ENCODE measurements around the gene HOXD3. TPM values are rescaled to one million over a fixed set of nuclear protein-coding genes. Genes with fewer than 3 reads are reported as not detected.

The HOXD3 gene
- polyA plus RNA-seq, 1 donor from 2014 or later, result not detected

- Mint-ChIP-seq H3K27ac (peak overlapping the region in 2 of 3 donors; percentile 1 to 29), H3K9me3 (peaks cover 0 to 9% (median 0%) of the 10 kb centered on the region in 3 donors), H3K4me3 (no peak overlapping the region), H3K27me3 (peaks cover 72% of the 10 kb centered on the region), H3K36me3 (peaks cover 2% of the 10 kb centered on the region), H3K4me1 (peaks cover 2 to 7% (median 5%) of the 10 kb centered on the region in 3 donors)
Measured at GRCh38 chr2:176175709-176176607, 18.9 kb downstream of the HOXD3 start.

GRCh38 chr2:176177580-176178037, 20.5 kb downstream of the HOXD3 start:
- H3K9me3 Mint-ChIP-seq, result peaks cover 0 to 7% (median 0%) of the 10 kb centered on the region in 3 donors
- H3K27me3 Mint-ChIP-seq, result peaks cover 67% of the 10 kb centered on the region
- no peak overlapping the region for H3K27ac Mint-ChIP-seq
- peaks cover 2 to 7% (median 5%) of the 10 kb centered on the region in 3 donors for H3K4me1 Mint-ChIP-seq
- H3K4me3 Mint-ChIP-seq, result peak overlapping the region in 2 of 4 donors; percentile 70 to 75
- peaks cover 2% of the 10 kb centered on the region for H3K36me3 Mint-ChIP-seq

GRCh38 chr2:176178038-176178756, 21.1 kb downstream of the HOXD3 start:
- Mint-ChIP-seq H3K9me3 (peaks cover 0 to 3% (median 0%) of the 10 kb centered on the region in 3 donors), H3K27ac (no peak overlapping the region), H3K36me3 (peaks cover 2% of the 10 kb centered on the region), H3K4me3 (peak overlapping the region in 3 of 4 donors; percentile 55 to 70 (median 59)), H3K27me3 (peaks cover 65% of the 10 kb centered on the region), H3K4me1 (peaks cover 1 to 6% (median 5%) of the 10 kb centered on the region in 3 donors)

GRCh38 chr2:176178757-176179295, 21.7 kb downstream of the HOXD3 start:
- Mint-ChIP-seq H3K36me3 (no peaks in the 10 kb centered on the region), H3K27me3 (peaks cover 58% of the 10 kb centered on the region), H3K27ac (peak overlapping the region in 1 of 3 donors; percentile 52), H3K4me1 (peaks cover 0 to 5% (median 4%) of the 10 kb centered on the region in 3 donors), H3K4me3 (peak overlapping the region in 3 of 4 donors; percentile 25 to 47 (median 28)), H3K9me3 (peaks cover 0 to 1% (median 0%) of the 10 kb centered on the region in 3 donors)

GRCh38 chr2:176181551-176181950, 24.4 kb downstream of the HOXD3 start:
- Mint-ChIP-seq H3K4me3 (no peak overlapping the region), H3K9me3 (no peaks in the 10 kb centered on the region), H3K27ac (no peak overlapping the region), H3K4me1 (peaks cover 0 to 5% (median 2%) of the 10 kb centered on the region in 3 donors), H3K36me3 (no peaks in the 10 kb centered on the region), H3K27me3 (peaks cover 40% of the 10 kb centered on the region)

GRCh38 chr2:176182671-176183070, 25.6 kb downstream of the HOXD3 start:
- H3K4me3 Mint-ChIP-seq, result no peak overlapping the region
- peaks cover 0 to 11% (median 7%) of the 10 kb centered on the region in 3 donors for H3K4me1 Mint-ChIP-seq
- peaks cover 39% of the 10 kb centered on the region for H3K27me3 Mint-ChIP-seq
- H3K27ac Mint-ChIP-seq, result no peak overlapping the region
- H3K9me3 Mint-ChIP-seq, result no peaks in the 10 kb centered on the region
- no peaks in the 10 kb centered on the region for H3K36me3 Mint-ChIP-seq

- Mint-ChIP-seq H3K27ac (no peak overlapping the region), H3K4me1 (peaks cover 1 to 15% (median 15%) of the 10 kb centered on the region in 3 donors), H3K36me3 (no peaks in the 10 kb centered on the region), H3K4me3 (no peak overlapping the region), H3K9me3 (no peaks in the 10 kb centered on the region), H3K27me3 (peaks cover 37% of the 10 kb centered on the region)
Measured at GRCh38 chr2:176184749-176185148, 27.6 kb downstream of the HOXD3 start.

GRCh38 chr2:176186024-176186423, 28.9 kb downstream of the HOXD3 start:
- Mint-ChIP-seq H3K9me3 (no peaks in the 10 kb centered on the region), H3K36me3 (no peaks in the 10 kb centered on the region), H3K27me3 (peaks cover 40% of the 10 kb centered on the region), H3K4me1 (peaks cover 1 to 16% (median 15%) of the 10 kb centered on the region in 3 donors), H3K4me3 (peak overlapping the region in 2 of 4 donors; percentile 24 to 57), H3K27ac (no peak overlapping the region)

- H3K27me3 Mint-ChIP-seq, result peaks cover 49% of the 10 kb centered on the region
- no peak overlapping the region for H3K27ac Mint-ChIP-seq
- H3K36me3 Mint-ChIP-seq, result no peaks in the 10 kb centered on the region
- H3K9me3 Mint-ChIP-seq, result no peaks in the 10 kb centered on the region
- H3K4me3 Mint-ChIP-seq, result peak overlapping the region; percentile 79 to 96 (median 88)
- peaks cover 1 to 16% (median 15%) of the 10 kb centered on the region in 3 donors for H3K4me1 Mint-ChIP-seq
Measured at GRCh38 chr2:176187200-176187898, 30.2 kb downstream of the HOXD3 start.

GRCh38 chr2:176187899-176188773, 31.0 kb downstream of the HOXD3 start, which contains the start of gene HOXD1:
Gene HOXD1 (plus strand): TSS chr2:176188668. CDS start chr2:176188802, 134 bp downstream.
- Mint-ChIP-seq H3K4me1 (peaks cover 1 to 16% (median 15%) of the 10 kb centered on the region in 3 donors), H3K4me3 (peak within 1 kb of the TSS; percentile 79 to 96 (median 88)), H3K36me3 (no peaks in the 10 kb centered on the region), H3K27me3 (peaks cover 49% of the 10 kb centered on the region), H3K27ac (peak within 1 kb of the TSS in 1 of 3 donors; percentile 90), H3K9me3 (no peaks in the 10 kb centered on the region)

- H3K4me1 Mint-ChIP-seq, result peaks cover 1 to 16% (median 15%) of the 10 kb centered on the region in 3 donors
- peak overlapping the region in 1 of 3 donors; percentile 90 for H3K27ac Mint-ChIP-seq
- peak overlapping the region; percentile 46 to 86 (median 78) for H3K4me3 Mint-ChIP-seq
- no peaks in the 10 kb centered on the region for H3K36me3 Mint-ChIP-seq
- peaks cover 57% of the 10 kb centered on the region for H3K27me3 Mint-ChIP-seq
- no peaks in the 10 kb centered on the region for H3K9me3 Mint-ChIP-seq
Measured at GRCh38 chr2:176188774-176189680, 31.9 kb downstream of the HOXD3 start.
